KG1 (cell line): ENCODE measurements around the gene MEAK7.
A peak's percentile ranks its signal among the peaks of the same experiment; 100 is the strongest.

Source experiments
- DNase-seq: peaks from one replicate; lab custom pipeline; 2025; lab: John Stamatoyannopoulos, UW

Gene MEAK7

GRCh38 chr16:84504420-84505248 is at the start of gene MEAK7:
Gene MEAK7 (minus strand): TSS chr16:84504659. CDS start chr16:84498086, 6,573 bp downstream.
- peak; percentile 97 for DNase-seq

- DNase-seq, result no peak
These were observed 49.5 kb upstream of the MEAK7 start for GRCh38 chr16:84553873-84554399.

GRCh38 chr16:84552135-84552534 is 47.7 kb upstream of the MEAK7 start:
- no peak for DNase-seq

- no peak for DNase-seq
These were observed 45.6 kb upstream of the MEAK7 start for GRCh38 chr16:84550096-84550495.

- no peak for DNase-seq
These were observed 44.7 kb upstream of the MEAK7 start for GRCh38 chr16:84548971-84549844.

- DNase-seq, result no peak
These were observed 44.0 kb upstream of the MEAK7 start for GRCh38 chr16:84548508-84548907.

GRCh38 chr16:84547546-84548061 is 43.1 kb upstream of the MEAK7 start:
- DNase-seq, result no peak

GRCh38 chr16:84546669-84547545 is 42.4 kb upstream of the MEAK7 start:
- DNase-seq, result no peak

GRCh38 chr16:84545114-84545737 is 40.8 kb upstream of the MEAK7 start:
- no peak for DNase-seq

GRCh38 chr16:84544031-84544773 is 39.7 kb upstream of the MEAK7 start:
- DNase-seq, result no peak

- no peak for DNase-seq
These were observed 38.8 kb upstream of the MEAK7 start for GRCh38 chr16:84543253-84543652.

GRCh38 chr16:84541999-84542817 is 37.7 kb upstream of the MEAK7 start:
- no peak for DNase-seq

- no peak for DNase-seq
These were observed 35.7 kb upstream of the MEAK7 start for GRCh38 chr16:84540194-84540593.

- DNase-seq, result no peak
These were observed 33.9 kb upstream of the MEAK7 start for GRCh38 chr16:84538222-84538840.

- DNase-seq, result no peak
These were observed 33.2 kb upstream of the MEAK7 start for GRCh38 chr16:84537491-84538151.

GRCh38 chr16:84535851-84536250 is 31.4 kb upstream of the MEAK7 start:
- DNase-seq, result no peak

GRCh38 chr16:84535408-84535807 is 30.9 kb upstream of the MEAK7 start:
- DNase-seq, result no peak

- DNase-seq, result no peak
These were observed 30.4 kb upstream of the MEAK7 start for GRCh38 chr16:84534815-84535214.
